GM12875 (cell line): Measurements from ENCODE around the gene CHRNE.
"Not testable (repeated sequence)": the region's sequence is repeated elsewhere in the genome, so short reads cannot be mapped to it uniquely, and the experiment has no call there.

ENCODE experiments used
- H3K4me3 ChIP-seq: one replicate; pipeline ENCODE4 v1.5.1; 2011; ENCODE audit warnings: low read depth, low read length, control low read depth
- CTCF ChIP-seq: IDR thresholded peaks from 2 replicates; pipeline ENCODE4 v1.5.1; 2011; ENCODE audit warnings: low read depth, mild to moderate bottlenecking, control low read depth, inconsistent platforms, low read length, moderate library complexity, borderline replicate concordance; ENCODE audit not compliant: insufficient read depth

The CHRNE gene

GRCh38 chr17:4863321-4863720, 39.6 kb downstream of the CHRNE start:
- no peak for TF ChIP-seq CTCF
- no peak overlapping the region for H3K4me3 ChIP-seq

GRCh38 chr17:4862720-4863119, 40.2 kb downstream of the CHRNE start:
- no peak for TF ChIP-seq CTCF

GRCh38 chr17:4861052-4861451, 41.8 kb downstream of the CHRNE start:
- no peak for TF ChIP-seq CTCF
- H3K4me3 ChIP-seq: no peak overlapping the region

More at GRCh38 chr17:4862720-4863119, 40.2 kb downstream of the CHRNE start:
- H3K4me3 ChIP-seq: no peak overlapping the region

GRCh38 chr17:4860651-4861050, 42.2 kb downstream of the CHRNE start:
- no peak for TF ChIP-seq CTCF
- H3K4me3 ChIP-seq: no peak overlapping the region

GRCh38 chr17:4859816-4860625, 42.9 kb downstream of the CHRNE start:
- no peak for TF ChIP-seq CTCF
- no peak overlapping the region for H3K4me3 ChIP-seq

- no peak for TF ChIP-seq CTCF
- no peak overlapping the region for H3K4me3 ChIP-seq
Observed at GRCh38 chr17:4858882-4859260, 44.0 kb downstream of the CHRNE start.

- no peak overlapping the region for H3K4me3 ChIP-seq
- no peak for TF ChIP-seq CTCF
Observed at GRCh38 chr17:4858068-4858881, 44.6 kb downstream of the CHRNE start.

GRCh38 chr17:4857347-4857746, 45.6 kb downstream of the CHRNE start:
- H3K4me3 ChIP-seq: not testable (repeated sequence)
